Glomerular visceral epithelial cell (primary cell): Measurements from ENCODE around the gene SLC45A1.
"Not testable (repeated sequence)": the region's sequence is repeated elsewhere in the genome, so short reads cannot be mapped to it uniquely, and the experiment has no call there.

Source experiments
- DNase-seq: peaks from one replicate; pipeline ENCODE4 v3.0.0-alpha.2; 2016; ENCODE audit errors: extremely low spot score

The SLC45A1 gene

GRCh38 chr1:8367571-8368194, 49.8 kb downstream of the SLC45A1 start:
- DNase-seq, result no peak

GRCh38 chr1:8368956-8369639, 51.2 kb downstream of the SLC45A1 start:
- no peak for DNase-seq

- no peak for DNase-seq
Measured at GRCh38 chr1:8370046-8370881, 52.4 kb downstream of the SLC45A1 start.

- DNase-seq, result no peak
Measured at GRCh38 chr1:8370905-8371315, 53.0 kb downstream of the SLC45A1 start.

GRCh38 chr1:8371372-8371991, 53.6 kb downstream of the SLC45A1 start:
- no peak for DNase-seq

GRCh38 chr1:8373125-8373524, 55.2 kb downstream of the SLC45A1 start:
- DNase-seq, result no peak

- DNase-seq, result peak; percentile 88
Measured at GRCh38 chr1:8373581-8374241, 55.8 kb downstream of the SLC45A1 start.

GRCh38 chr1:8374356-8374755, 56.4 kb downstream of the SLC45A1 start:
- no peak for DNase-seq

GRCh38 chr1:8374812-8375211, 56.9 kb downstream of the SLC45A1 start:
- peak; percentile 58 for DNase-seq

- no peak for DNase-seq
Measured at GRCh38 chr1:8376358-8376840, 58.5 kb downstream of the SLC45A1 start.

GRCh38 chr1:8377271-8377981, 59.5 kb downstream of the SLC45A1 start:
- no peak for DNase-seq

- DNase-seq, result no peak
Measured at GRCh38 chr1:8378178-8378577, 60.3 kb downstream of the SLC45A1 start.

GRCh38 chr1:8378981-8379470, 61.1 kb downstream of the SLC45A1 start:
- DNase-seq, result no peak

GRCh38 chr1:8379513-8380186, 61.7 kb downstream of the SLC45A1 start:
- DNase-seq, result no peak

- DNase-seq, result not testable (repeated sequence)
Measured at GRCh38 chr1:8380310-8380709, 62.4 kb downstream of the SLC45A1 start.

- no peak for DNase-seq
Measured at GRCh38 chr1:8381618-8382017, 63.7 kb downstream of the SLC45A1 start.

- peak; percentile 86 for DNase-seq
Measured at GRCh38 chr1:8382051-8382505, 64.2 kb downstream of the SLC45A1 start.

GRCh38 chr1:8382608-8383505, 64.9 kb downstream of the SLC45A1 start:
- no peak for DNase-seq

GRCh38 chr1:8384088-8384487, 66.2 kb downstream of the SLC45A1 start:
- no peak for DNase-seq
